ENCODE results near the gene RASGRF2.
"Not testable (repeated sequence)": the region's sequence is repeated elsewhere in the genome, so short reads cannot be mapped to it uniquely, and the experiment has no call there.

Gene RASGRF2

DNA sequence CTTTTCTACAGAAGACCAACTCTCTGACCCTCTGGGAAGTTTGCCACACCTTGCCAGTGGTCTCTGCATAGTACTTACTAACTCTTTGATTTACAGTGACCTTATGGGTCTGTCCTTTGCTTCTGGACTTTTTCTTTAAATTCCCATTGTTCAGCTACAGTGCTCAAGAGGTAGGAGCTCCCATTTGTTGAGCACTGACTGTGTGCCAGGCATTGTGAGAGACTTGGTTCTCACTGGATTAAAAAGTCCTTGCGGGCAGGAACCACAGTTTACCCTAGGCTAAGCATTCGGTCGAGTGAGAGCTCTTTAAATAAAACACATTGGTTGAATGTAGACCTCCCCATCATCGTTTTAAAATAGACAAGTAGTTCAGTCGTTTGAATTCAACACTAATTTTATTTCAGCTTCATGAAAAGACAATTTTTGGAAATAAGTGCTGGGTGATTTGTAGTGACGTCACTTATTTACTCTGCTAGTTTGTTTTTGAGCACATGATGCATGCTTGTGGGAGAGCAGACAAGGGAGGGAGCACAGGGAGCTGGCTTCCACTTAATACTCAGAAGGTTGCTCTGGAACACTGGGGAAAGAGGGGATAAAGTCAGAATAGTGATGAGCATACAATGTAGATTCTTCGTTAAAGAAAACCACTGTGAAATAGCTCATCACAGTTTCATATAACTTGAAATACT, 27.1 kb downstream of the RASGRF2 start:
- no peak for DNase-seq

DNA sequence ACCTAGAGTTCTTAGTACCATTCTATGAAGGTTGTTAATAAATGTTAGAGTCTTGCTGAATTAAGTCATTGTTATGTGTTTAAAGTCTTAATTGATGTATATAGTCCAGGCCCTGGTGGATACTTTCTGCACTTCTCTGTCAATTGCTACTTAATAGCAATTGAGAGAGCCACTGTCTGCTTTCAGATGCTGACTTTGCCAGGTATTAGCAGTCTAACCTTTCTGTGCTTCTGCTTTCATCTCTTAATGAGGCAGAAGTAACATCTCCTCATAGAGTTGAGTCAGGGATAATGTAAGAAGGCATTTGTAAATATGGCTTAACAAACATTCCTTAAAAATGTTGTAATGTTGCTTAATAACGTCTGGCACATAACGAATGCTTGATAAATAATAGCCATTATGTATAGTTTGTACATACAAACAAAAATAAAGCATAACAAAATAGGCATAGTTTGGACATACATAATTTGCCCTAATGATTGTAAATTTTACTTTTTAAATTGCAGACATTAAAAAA, 28.3 kb downstream of the RASGRF2 start:
- no peak for DNase-seq

DNA sequence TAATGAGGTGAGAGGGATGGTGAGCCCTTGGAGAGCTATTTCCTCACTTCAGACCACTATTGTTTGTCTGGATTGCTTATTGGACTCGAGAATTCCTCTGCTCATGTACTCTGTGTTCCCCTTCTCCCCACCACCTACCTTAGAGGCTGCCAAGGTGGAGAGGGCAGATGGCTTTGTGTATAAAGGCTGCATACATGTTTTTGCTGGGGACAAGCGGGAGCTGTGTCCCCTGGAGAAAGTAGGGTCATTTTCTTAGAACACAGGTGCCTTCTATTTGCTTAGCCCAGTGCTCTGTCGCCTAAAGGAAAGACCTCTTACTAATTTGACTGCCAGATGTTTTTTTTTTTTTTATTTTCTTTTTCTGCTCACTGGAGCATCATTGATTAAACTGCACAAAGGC, 29.7 kb downstream of the RASGRF2 start:
- DNase-seq, result no peak

DNA sequence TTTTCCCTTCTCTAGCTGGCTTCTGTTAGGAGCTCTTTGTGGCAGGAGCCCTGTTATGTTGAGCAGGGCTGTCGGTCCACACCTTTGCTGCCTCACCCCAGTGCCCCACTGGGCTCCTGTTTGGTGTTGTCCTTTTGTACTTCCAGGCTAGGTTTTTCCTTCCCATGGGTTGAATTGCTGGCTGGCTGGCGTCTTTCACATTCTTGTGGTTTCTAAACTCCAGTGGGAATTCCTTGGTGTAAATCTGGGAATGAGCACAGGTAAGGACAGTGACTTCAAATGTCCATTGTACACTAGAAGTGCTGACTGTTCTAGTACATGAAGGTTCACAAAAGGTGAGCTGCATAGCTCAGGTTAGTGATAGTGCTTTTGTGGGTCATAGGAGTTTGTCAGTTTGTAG, 30.4 kb downstream of the RASGRF2 start:
- no peak for DNase-seq

DNA sequence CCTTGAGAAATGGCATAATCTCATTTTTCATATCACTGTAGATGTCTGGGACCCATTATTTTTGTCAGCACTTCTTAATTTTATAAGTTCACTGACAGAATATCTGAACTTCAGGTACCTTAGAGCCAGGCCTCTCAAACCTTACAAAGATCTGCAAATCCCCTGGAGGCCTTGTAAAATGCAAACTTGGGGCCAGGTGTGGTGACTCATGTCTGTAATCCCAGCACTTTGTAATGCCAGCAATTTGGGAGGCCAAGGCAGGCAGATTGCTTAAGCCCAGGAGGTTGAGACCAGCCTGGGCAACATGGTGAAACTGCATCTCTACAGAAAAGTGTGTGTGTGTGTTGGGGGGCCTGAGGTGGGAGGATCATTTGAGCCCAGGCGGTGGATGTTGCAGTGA, 30.8 kb downstream of the RASGRF2 start:
- no peak for DNase-seq

DNA sequence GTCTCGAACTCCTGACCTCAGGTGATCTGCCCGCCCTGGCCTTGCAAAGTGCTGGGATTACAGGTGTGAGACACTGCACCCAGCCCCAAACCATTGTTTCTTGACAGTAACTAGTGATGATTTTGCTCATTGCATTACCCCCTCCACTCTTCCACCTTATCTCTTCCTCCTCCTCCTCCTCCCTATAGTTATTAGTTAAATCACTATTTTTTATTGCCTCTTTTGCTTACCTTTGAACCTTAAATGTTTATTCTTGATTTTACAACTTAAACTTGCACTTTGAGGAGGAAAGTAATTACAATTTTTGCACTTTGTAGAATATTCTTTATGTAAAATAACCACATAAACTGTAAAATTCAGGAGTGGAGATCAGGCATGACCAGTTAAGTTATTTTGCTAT, 35.7 kb downstream of the RASGRF2 start:
- DNase-seq, result no peak

DNA sequence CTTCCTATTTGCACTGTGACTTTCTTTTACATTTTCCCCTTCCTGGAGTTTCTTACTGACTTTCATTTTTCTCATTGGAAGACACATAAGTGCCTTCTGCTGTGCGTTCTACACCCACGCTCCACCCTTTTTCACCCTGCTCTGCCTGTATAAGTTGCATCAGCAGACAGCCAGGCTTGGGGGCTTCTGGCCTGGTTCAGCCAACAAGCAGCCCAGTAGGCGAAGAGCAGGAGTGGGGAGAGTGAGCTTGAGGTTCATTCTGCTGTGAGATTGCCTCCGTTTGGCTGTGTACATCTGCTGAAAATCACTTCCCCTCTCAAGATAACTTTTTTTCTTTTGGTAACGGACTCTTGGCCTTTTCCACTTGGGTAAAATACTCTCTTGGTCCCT, 38.4 kb downstream of the RASGRF2 start:
- DNase-seq, result no peak

DNA sequence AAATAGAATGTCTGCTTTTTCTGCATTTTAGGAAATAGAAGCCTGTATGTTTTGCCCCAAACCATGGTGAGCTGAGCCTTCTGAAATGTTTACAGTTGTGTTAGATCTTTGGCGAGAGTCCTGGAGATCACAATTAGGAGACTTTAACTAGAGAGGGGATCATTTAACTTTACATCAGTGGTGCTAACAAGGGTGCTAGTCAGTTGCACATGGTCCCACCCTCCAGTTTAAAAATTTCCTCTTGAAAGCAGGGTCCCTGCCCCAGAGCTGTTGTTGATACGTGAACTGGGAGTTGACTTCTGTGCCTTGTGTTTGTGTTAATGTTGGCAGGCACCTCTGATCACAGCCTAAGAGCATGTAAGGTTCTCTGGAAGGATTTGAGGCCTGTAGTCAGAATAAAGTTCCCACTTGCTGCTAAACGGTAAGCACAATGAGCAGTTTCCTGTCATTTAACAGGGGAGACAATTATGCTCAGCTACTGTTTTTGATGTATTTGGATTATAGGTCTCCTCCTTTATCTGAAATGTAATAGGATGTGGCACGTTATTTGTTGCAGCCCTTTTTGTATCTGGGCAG, 43.7 kb downstream of the RASGRF2 start:
- no peak for DNase-seq

DNA sequence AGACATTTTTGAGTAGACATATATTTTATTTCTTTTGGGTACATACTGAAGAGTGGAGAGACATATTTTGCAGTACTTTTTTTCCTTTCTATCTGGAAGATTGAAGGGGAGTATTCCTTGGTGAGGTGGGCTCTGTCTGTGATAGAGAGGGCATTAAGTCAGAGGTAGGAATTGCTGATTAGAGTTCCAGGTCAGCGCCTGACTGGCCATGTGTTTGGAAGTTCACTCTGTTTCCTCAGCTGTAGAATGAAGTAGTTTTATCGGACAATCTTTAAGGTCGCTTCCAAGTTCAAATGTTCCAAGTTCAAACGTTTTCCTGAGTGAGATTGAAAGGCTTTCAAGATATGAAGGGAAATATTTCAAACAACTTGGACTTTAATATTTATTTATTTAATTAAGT, 45.5 kb downstream of the RASGRF2 start:
- no peak for DNase-seq

DNA sequence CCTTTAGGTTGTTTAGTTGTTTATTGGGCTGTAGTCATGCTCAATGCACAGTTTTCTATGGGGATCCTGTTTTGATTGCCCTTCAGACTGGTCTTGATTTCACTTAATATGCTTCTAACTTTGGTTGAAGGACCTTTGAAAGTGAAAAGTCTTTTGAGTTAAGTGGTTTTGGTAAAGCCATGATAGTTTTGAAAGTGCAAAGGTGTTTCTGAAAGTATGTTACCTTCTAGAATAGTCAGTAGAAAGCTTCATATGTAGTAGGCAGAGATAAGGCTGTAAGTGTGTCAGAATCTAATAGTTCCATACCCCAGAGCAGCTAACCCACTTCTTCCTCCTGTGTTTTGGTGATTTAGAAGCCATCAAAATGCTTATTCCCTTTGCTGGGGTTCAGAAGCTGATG, 46.1 kb downstream of the RASGRF2 start:
- no peak for DNase-seq

DNA sequence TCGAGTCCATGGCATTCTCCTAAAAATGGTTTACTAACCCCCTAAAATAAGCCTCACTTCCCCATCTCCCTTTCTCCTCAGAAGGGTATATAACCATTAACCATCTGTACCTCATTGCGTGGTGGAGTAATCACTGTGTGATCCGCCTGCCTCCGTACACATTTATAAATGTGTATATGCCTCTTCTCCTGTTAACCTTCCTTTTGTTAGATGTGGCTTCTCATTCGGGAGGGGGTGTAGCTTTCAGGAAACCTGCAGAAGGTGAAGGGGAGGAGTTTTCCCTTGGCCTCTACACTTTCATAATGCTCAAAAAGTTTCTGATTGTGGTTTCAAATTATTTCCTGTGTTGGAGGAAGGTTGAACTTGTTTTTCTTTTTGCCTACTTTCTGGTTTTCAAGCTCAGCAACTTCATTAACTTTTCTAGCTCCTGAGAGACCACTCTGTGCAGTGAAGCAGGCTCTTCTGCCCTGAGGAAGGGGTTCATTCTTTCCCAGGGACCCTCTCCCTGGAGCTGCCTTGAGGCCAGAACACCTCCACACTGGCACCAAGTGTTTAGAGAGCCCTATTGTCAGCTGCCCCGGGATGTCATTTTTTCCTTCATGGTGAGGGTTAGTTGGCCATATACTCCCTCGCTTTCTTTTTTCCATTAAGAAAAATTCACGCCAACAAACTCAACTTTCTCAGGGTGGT, 46.9 kb downstream of the RASGRF2 start:
- DNase-seq, result no peak

DNA sequence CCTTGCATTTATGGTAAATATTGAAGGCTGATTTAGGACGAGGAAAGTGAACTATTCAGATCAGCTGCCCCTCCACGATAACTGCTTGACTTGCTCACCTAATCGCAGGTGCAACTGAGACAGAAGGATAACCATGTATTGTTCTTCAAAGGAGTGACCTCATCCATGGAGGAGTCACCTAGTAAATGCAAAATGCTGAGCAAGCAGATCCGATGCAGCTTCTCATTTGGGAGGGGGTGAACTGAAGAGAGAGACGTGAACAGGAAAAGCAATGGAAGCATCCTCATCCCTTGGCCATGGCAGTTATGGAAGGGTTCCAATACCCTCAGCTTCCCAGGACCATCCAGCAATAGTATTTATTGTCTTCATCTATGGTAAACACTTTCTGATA, 47.5 kb downstream of the RASGRF2 start:
- no peak for DNase-seq

DNA sequence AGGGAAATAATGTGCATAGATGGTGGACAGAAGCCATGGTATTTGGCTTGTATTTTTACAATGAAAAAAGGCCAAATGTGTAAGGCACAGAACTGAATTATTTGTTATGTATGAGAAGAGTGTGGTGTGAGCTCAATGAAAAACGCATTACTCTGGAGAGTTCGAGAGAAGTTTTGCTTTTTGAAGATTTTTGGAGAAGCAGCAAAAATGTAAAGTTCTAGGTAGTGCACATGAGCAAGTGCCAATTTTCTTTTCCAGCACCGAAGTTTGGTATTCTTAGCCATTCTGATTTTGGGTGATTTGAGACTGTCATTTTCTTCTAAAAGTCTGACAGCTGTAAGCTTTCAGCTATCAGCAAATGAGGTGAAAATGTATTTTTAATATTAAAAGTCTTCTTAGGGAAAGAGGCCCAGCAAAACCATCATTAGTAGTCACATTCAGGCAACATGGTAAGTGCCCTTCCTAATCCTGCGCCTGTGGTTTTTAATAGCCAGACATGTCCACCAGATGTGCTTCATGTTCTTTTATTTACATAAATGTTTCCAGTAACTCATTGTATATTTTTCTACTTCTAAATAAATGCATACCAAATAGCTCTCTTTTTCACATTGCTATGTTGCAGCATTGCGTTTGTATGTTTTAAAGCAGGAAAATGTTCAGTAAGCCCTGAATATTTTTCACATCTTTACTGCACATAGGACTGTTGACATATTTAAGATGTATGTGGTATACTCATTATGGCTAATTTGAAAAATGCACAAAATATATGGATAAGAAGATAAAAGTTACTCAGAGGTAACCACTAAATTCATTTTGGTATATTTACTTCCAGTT, 50.4 kb downstream of the RASGRF2 start:
- no peak for DNase-seq

DNA sequence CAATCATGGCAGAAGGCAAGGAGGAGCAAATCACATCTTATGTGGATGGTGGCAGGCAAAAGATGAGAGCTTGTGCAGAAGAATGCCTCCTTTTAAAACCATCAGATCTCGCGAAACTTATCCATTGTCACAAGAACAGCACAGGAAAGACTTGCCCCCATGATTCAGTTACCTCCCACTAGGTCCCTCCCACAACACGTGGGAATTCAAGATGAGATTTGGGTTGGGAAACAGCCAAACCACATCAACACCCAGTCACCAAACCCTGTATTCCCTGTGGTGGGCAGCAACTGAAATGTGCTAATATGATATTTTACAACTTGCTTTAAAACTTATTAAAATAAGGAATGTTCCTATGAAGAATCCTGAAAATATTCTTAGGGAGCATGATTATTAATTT, 54.2 kb downstream of the RASGRF2 start:
- no peak for DNase-seq

DNA sequence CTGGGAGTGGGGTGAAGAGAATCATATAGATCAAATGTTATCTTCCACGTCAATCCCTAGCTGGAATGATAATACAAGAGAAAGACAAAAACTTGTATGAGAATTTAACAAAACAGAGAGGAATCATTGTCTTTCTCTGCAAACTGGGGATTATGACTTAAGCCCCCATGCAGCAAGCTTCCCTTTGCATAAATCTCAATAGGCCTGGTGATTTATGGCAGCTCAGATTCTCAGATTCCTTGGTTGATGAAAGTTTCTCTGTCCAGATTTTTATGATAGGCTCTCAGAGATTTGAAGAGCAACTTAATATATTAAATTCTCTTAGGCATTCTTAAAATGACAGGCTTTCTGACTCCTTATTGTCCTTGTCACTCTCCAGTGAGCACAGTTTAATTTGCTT, 56.0 kb downstream of the RASGRF2 start:
- no peak for DNase-seq

DNA sequence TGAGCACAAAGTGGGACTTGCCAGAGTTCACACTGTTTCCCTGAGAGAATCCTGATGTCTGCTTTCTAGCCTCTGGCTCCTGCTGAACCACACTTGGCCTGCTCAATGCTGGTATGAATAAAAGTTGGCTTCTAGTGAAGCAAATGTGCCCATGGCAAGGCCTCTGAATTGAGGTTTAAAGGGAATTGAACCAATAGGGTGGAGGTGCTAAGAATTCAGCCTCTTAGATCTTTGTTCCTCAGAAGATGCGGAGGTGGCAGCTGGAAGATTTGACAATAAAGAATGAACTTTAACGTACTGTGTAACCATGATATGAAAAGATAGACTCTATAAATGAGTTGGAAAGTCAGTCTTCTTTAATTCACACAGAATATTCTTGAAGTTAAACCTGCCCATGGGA, 57.2 kb downstream of the RASGRF2 start:
- DNase-seq, result no peak

DNA sequence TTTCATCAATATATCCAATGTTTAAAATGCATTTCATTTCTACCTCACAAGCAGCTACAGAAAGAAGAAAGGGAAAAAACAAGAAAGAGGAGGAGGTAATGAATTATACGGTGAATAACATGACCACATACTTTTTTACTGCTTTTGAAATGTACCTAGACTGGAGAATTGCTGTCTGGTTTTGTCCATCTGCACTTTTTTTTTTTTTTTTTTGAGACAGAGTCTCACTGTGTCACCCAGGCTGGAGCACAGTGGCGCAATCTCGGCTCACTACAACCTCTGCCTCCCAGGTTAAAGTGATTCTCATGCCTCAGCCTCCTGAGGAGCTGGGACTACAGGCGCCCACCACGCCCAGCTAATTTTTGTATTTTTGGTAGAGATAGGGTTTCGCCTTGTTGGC, 58.4 kb downstream of the RASGRF2 start:
- not testable (repeated sequence) for DNase-seq

DNA sequence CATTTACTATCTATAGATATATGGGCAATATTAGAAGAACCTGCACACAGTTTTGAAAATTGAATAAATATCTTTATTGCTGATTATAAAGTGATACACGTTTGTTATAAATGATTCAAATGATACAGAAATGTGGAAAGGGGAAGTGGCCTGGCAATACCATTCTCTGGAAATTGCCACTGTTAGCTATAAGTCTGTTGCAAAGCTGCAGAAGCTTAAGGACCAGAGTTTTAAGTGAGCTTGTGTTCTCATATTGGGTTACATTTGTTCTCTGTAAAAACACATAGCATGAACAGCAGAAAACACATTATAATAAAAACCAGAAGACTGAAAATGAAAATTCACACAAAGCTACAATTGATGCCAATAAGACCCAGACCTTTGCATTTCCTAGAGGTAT, 59.6 kb downstream of the RASGRF2 start:
- no peak for DNase-seq

DNA sequence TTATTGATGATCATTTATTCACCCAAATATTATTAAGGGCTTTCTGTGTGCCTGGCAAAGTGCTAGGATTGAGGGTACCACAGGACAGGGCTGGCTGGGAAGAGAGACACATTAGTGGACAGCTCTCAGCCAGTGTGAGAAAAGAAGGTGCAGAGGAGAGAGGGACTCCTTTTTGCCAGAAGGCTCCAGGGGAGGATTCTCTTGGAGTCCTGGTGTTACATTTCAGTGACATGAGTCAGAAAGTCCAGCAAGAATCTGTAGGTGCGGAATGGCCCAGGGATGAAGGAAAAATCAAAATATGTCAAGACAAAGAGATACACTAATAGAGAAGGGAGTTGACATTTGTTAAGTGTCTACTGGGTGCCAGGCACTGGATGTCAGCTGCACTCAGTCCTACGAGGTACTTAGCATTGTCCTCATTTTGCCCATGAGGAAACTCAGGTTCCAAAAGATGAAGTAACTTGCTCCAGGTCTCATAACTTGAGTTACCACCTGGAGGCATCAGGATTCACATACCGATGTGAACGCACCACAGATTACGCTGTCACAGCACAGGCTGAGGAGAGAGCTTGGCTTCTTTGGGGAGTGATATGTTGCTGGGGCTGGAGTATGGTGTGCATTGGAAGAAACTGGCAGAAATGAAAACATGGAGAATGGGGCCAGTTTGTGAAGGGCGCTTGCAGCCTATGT, 60.5 kb downstream of the RASGRF2 start:
- no peak for DNase-seq

DNA sequence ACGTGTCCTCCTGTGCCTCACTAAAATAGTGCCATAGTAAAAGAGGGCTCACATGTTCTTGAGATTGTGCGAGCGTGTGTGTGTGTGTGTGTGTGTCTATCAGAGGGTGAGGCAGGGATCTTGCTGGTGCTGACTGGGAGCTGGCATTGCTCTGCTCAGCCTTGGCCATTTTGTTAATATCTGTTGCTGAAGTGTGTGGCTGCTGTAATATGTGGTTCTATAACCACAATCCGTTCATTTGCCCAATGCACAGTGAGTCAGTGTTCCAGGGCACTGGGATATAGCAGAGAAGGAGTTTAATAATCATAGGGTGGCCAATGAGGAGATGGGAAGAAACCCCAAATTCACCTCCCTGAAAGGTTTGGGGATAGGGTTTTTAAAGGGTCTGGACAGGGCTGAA, 61.3 kb downstream of the RASGRF2 start:
- DNase-seq, result no peak

DNA sequence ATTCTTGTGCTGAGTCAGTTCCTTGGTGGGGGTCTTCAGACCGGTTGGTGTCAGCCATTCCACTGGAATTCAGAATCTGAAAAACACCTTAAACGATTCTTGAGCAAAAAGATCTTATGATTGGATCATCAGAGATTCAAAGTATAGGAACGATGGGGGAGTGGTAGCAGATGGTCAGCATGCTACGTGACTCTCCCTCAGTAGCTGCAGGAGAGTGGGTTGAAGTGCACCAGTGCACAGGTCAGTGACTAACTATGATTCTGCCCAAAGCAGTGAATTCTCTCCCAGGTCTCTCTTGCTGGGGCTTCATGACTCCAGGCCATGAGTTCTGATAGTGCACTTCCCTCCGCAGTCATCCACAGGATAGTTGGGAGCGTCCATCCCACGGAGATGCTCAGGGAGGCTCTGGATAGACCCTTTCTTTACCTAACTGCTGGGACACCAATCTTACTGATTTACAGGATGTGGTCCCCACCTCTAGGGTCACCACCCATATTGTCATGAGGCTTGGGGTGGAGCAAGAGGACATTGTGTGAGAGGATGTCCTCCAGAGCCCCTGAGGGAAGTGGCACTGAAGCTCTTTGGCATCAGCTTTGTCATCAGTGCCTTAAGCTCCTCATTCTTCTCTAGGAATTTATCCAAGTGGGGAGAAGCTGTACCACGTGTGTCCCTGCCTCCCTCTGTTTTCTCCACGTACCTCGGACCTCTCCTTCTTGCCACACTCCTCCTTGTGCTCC, 62.0 kb downstream of the RASGRF2 start:
- DNase-seq, result no peak

DNA sequence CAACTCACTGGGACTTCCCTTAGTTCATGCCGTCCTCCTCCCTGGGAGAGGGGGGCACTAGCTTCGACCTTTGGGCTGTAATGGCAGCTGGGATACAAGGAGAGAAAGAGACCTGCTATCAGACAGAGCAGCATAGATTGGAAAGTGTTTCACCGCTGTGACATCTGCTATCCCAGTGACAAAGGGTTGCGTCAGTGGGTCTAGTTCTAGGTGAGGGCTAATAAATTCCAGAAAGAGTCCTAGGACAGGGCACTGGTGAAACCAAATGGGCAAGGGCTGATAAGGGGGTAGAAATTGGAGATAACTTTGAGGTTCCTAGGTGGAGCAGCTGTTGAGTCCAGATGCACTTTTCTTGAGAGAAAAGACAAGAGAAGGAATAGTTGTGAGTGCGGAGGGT, 62.5 kb downstream of the RASGRF2 start:
- no peak for DNase-seq

Measured in SHP77 (cell line).